ENCODE results near the gene PHLDB2.

- TF ChIP-seq CTCF (IDR thresholded peaks at IDR 0.05) (no peak), POLR2AphosphoS5 (IDR thresholded peaks at IDR 0.05) (no peak), EP300 (IDR thresholded peaks at IDR 0.05) (no peak), POLR2A (IDR thresholded peaks at IDR 0.05) (no peak)
Observed at GRCh38 chr3:111929484-111929883, 70.4 kb downstream of the PHLDB2 start.

All from upper lobe of left lung (tissue), 4 donors.